Measurements from ENCODE around the gene CHD5.

The CHD5 gene

DNA sequence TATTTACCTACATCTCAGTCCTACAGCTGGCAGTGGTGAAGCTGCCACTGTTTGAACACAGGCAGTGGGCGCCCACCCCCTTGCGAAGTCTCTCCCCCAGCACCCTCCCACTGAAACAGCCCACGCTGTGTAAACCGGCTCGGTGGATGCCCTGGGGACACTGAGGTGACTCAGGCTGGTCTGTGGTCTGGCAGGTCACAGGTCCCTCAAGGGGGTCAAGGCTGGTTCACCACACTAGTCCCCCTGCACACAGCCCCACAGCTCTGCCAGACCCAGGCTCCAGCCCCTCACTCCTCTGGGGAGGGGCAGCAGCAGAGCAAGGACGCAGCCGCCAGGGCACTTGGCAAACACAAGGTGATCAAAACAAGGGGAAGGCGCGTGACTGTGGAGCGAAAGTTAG is 7.6 kb downstream of the CHD5 start:
- no peak for DNase-seq (ENCODE audit: low read depth)

- DNase-seq (ENCODE audit: low read depth): no peak
Observed at GRCh38 chr1:6171548-6172124, 8.5 kb downstream of the CHD5 start.

DNA sequence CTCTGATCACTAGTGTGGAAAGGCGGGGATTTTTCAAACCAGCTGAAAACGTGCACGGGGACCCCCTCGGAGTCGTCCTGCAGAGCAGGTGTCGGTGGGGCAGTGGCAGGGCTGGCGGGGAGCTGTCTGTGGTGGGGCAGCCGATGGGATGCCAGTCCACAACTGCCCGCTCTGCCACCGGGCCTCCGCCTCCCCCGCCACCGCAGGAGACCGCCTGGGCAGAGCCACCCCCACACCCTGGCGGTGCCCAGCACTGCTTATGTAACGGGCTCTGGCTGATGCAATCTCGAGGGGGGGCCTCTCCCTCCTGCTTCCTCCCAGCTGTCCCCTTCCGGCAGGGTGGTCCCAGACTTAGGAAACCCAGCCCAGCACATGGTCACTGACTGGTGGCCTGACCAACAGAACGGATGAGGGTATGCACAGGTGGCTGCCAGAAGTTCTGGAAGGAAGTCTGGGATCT is 9.3 kb downstream of the CHD5 start:
- DNase-seq (ENCODE audit: low read depth): no peak

DNA sequence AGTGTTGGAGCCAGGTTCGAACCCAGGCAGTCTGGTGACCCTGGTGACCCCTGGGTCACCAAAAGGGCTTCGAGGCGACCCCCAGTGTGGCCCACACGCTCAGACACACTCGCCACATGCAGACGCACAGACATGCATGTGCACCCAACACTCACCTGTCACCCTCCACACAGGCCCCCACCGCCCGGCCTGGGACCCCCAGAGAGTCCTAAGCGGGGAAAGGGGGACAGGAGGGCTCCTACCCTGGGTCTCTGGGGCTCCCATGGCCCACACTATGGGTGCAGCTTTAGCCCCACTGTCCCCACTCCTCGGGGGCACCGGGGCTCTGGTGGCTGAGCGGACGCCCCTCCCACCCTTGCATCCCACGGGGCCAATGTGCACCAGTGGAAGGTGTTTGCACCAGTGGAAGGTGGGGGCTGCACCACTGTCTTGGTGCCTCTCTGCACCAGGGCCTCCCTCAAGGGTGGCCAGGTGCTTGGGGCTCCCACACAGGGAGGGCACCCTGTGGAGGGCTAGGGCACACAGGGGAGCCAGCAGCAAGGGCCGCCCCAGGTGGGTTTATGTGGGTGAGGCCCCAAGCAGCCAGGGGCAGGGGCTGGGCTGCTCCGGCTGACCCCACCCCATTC is 9.9 kb downstream of the CHD5 start:
- DNase-seq (ENCODE audit: low read depth): no peak

DNA sequence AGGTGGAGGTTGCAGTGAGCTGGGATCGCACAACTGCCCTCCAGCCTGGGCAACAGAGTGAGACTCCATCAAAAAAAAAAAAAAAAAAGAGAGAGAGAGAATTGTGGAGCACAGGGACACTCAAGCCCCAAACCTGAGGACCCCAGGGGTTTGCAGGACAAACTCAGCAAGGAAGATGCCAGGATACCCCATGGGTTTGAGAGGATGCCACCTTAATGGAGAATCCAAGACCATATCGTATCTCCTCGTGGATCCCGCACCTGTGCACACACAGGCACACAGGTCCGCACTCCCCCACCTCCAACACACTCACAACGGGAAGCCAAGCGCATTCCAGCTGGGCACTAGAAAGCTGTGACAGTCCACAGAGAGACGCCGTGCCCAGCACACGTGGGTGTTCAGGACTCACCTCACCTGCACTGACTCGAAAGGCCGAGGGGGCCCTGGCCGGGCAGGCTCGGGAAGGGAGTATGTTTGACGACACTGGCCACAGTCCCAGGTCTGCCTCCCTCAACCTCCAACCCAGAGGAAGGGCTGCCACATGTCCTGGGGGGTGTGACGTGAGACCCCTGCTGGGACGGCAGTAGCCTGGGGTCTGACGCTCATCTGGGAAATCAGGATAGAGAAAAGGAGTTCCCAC is 11.1 kb downstream of the CHD5 start:
- no peak for DNase-seq (ENCODE audit: low read depth)

DNA sequence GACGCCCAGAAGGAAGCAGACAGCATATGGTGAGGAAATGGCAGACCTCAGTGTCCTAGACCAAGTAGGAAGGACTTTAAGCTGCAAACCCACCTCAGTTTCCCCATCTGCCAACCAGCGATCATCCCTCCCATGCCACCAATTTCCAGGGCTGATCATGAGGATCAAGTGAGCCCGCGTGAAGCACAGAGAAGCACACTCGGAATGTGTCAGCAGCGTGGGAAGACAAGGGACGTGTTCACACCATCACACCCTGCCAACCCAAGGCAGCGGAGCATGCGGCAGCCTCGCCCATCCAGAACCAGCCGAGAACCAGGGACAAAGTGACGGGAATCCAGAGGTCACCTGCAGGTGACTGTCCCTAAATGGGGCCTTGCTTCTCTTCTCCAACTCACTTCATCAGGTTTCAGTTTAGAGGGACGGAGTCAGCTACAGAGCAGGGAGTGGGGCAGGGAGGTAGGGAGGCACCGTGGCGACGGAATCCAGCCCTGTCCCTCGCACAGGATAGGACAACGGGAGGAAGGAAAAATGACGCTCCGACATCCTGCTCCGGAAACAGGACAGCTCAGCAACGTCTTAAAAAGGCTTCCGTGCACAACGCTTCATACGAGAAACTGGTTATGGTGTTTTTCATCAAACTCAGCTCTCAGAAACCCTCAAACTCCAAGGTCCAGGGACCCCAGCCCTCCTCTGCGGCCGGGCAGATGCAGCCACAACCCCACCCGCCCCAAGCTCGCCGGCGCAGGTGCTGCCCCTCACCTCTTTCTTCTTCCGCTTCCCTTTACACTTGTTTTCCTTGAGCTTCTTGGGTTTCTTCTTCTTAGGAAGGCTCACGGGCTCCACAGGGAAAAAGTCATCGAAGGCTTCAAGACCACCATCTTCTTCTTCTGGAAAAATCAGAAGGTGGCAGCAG is 12.5 kb downstream of the CHD5 start:
- no peak for DNase-seq (ENCODE audit: low read depth)

GRCh38 chr1:6166655-6167390 is 13.3 kb downstream of the CHD5 start:
- DNase-seq (ENCODE audit: low read depth): no peak

DNA sequence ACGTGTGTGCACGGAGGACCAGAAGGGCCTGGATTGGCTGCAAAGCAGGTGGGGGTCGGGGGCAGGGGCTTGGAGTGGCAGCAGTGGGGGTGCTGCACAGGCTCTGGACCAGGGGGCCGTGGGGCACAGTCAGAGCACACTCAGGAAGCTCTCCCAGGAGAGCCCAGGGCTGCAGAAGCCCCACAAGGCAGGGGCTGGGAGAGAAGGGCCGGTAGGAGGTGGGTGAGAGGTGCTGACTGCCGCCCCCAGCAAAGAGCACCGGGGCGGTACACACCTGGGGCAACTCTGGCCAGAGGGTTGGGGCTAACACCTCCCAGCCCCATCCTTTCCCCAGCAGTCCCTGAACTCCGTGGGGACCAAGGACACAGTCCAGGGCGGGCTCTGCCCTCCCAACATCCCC is 13.9 kb downstream of the CHD5 start:
- DNase-seq (ENCODE audit: low read depth): no peak

- DNase-seq (ENCODE audit: low read depth): no peak
Observed at GRCh38 chr1:6165441-6165985, 14.6 kb downstream of the CHD5 start.

GRCh38 chr1:6165027-6165426 is 15.1 kb downstream of the CHD5 start:
- DNase-seq (ENCODE audit: low read depth): no peak

- no peak for DNase-seq (ENCODE audit: low read depth)
Observed at GRCh38 chr1:6163973-6164617, 16.0 kb downstream of the CHD5 start.

- no peak for DNase-seq (ENCODE audit: low read depth)
Observed at GRCh38 chr1:6163191-6163972, 16.7 kb downstream of the CHD5 start.

GRCh38 chr1:6162773-6163172 is 17.3 kb downstream of the CHD5 start:
- DNase-seq (ENCODE audit: low read depth): no peak

DNA sequence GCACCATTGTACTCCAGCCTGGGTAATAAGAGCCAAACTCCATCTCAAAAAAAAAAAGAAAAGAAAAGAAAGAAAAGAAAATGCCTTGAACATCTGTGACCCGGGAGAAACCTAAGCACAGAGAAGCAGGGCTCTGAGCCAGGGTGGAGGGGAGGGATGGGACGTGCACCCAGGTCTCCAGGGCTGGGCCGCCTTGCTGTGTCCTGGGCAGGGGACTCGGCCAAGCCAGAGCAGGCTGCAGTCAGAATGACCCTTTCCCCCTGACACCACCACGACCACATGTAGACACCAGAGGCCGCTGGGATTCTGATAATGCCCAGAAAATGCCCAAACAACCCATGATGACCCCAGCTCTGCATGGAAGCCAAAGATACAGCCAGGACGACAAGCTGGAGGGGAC is 17.8 kb downstream of the CHD5 start:
- no peak for DNase-seq (ENCODE audit: low read depth)

DNA sequence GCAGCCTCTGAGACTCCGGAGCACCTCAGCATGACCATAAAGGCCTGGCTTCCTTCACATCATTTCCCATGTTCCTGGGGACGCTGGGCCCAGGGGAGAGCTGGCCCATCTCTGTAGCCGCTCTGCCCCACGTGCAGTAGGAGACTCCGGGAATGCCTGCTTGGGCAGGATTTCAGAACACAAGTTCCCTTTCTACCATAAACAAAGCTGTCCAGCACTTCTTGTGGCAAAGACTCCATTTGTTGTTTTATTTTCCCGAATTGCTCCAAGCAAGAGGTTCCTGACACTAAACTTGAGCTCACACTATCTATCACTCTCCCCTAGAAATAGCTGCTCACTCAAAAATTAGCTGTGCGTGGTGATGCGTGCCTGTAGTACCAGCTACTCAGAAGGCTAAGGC is 21.9 kb downstream of the CHD5 start:
- DNase-seq (ENCODE audit: low read depth): no peak

GRCh38 chr1:6157528-6158174 is 22.5 kb downstream of the CHD5 start:
- no peak for DNase-seq (ENCODE audit: low read depth)

DNA sequence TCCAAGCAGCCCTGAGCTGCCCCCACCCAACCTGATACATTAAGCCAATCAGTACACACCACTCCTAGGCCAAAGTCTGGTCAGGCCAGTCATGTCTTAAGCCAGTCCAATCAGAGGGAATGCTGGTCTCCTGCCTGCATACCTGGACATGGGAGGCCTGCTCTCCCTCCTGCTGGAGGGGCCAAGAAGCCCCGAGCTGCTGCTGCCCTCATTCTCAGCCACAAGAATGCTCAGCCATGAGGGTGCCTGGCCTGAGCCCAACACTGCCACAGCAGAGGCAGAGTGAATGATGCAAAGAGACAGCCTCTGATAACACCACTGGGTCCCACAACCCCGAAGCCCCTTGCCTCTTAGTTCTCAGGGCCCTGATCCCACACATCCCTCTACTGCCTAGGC is 23.0 kb downstream of the CHD5 start:
- DNase-seq (ENCODE audit: low read depth): no peak

GRCh38 chr1:6154525-6155319 is 25.4 kb downstream of the CHD5 start:
- no peak for DNase-seq (ENCODE audit: low read depth)

DNA sequence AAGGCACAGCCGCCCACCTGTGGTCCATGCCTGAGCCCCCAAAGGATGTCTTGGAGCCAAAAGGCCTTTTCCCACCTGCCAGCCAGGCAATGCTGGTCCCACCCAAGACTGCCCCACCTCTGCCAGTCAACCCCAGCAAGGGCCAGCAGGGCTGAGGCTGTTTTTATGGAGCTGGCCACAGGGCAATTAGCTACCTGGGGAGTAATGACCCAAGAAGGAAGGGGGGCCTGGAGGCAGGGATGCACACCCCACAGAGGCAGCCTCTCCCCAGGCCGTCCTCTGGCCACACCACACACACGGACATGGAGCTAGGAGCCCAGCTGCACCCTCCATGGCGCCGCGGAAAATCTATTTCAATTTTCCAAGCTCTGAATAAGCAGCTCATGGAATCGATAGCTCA is 27.2 kb downstream of the CHD5 start:
- DNase-seq (ENCODE audit: low read depth): no peak
